GM18505 (cell line): ENCODE data around the gene CELA3A.

ENCODE experiments used
- ATAC-seq: cut with Tn5 transposase; IDR thresholded peaks from one replicate; pipeline ENCODE4 v1.9.1; 2021; ENCODE audit not compliant: unreplicated experiment
- POLR2A ChIP-seq: IDR thresholded peaks from 4 replicates; pipeline ENCODE4 v1.6.1; 2011; ENCODE audit warnings: borderline replicate concordance; ENCODE audit not compliant: insufficient read depth, insufficient read length; ENCODE audit errors: extremely low read depth

Gene CELA3A

GRCh38 chr1:22053017-22053860 is 51.8 kb downstream of the CELA3A start:
- TF ChIP-seq POLR2A: no peak

DNA sequence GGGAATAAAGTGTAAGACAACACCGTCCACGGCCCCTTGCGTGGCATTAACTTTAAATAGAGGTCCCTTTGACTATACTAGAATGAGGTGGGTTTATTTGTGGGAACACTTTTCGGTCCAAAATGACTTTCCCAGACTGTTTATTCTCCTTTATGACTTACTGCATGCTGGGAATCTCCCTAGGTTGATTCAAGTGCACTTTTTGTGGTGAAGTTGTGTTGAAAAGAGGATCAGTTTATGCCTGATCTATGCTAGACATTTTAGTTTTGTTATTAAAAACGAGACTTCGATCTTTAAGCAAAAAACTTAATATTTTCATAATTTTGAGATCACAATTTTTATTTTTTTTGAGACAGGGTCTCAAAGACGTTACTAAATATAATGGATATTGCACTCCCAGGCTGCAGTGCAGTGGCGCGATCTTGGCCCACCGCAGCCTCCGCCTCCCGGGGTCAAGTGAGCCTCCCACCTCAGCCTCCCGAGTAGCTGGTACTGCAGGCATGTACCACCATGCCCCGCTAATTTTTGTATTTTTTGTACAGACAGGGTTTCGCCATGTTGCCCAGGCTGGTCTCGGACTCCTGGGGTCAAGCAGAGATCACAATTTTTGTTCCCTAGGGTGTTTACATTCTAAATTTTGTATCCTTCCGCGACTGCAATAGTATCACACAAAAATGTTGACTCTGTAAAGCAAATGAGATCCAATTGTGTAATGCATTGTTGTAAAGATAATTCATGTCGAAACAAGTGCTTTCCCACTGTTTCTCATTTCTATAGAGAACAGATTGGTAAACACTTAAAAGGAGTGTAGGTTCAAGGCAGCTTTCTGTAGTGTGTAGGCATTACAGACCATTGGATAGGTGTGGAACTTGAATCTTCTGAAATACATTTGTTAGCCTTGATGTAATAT is 52.7 kb downstream of the CELA3A start:
- no peak for TF ChIP-seq POLR2A
- no peak for ATAC-seq

More at GRCh38 chr1:22053017-22053860, 51.8 kb downstream of the CELA3A start:
- peak; percentile 34 for ATAC-seq

DNA sequence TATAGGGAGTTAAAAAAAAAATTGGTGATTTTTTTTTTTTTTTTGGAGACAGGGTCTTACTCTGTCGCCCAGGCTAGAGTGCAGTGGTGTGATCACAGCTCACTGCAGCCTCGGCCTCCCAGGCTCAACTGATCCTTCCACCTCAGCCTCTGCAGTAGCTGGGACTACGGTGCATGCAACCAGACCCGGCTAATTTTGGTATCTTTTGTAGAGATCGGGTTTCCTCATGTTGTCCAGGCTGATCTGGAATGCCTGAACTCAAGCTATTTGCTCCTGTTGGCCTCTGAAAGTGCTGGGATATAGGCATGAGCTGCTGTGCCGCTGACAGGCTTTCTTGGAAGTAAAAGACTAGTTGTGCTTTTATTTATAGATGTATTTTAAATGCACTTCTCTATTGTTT is 54.0 kb downstream of the CELA3A start:
- TF ChIP-seq POLR2A: no peak
- ATAC-seq: no peak

DNA sequence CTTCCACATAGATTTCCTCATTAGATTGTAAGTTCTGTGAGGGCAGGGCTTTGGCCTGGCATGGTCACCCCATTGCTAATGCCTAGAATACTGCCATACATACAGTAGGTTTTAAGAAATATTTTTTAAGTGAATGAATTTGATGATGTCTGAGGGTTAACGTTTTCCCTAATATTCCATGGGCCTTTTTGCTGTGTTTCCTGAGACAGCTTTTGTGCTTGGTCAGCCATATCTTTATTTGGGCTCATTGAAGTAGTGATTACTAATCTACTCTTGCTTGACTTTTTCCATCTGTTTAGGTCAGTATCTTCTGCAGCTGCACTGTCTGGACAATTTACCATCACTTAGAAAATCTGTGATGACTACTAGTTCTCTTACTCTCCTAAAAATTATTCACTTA is 54.6 kb downstream of the CELA3A start:
- no peak for TF ChIP-seq POLR2A
- ATAC-seq: no peak

- TF ChIP-seq POLR2A: no peak
- ATAC-seq: no peak
Observed at GRCh38 chr1:22056936-22057335, 55.5 kb downstream of the CELA3A start.

GRCh38 chr1:22057861-22058260 is 56.4 kb downstream of the CELA3A start:
- no peak for TF ChIP-seq POLR2A
- ATAC-seq: no peak
